HG03354 (cell line): ENCODE measurements around the gene SNX7.

Source experiments
- ATAC-seq: cut with Tn5 transposase; IDR thresholded peaks from one replicate; pipeline ENCODE4 v1.9.1; 2021; ENCODE audit warnings: mild to moderate bottlenecking; ENCODE audit not compliant: unreplicated experiment, poor library complexity, severe bottlenecking

SNX7 gene

DNA sequence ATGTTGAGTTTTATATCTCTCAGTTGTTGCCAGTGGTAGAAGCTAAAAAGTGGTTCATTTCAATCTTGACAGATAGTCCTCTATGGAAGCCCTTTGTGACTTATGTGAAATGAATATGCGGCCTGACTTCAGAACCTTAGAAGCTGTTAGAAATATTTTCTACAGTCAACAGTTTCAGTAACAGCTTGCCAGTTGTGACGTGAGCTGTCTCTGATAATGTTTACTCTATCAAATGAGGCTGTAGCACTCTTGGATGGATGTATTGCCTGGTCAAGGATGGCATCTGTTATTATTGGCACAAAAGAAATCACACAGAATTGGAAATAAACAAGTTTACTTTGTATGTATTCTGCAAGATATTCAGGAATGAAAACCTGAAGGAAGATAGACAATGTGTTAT lies 31.9 kb downstream of the SNX7 start:
- no peak for ATAC-seq

DNA sequence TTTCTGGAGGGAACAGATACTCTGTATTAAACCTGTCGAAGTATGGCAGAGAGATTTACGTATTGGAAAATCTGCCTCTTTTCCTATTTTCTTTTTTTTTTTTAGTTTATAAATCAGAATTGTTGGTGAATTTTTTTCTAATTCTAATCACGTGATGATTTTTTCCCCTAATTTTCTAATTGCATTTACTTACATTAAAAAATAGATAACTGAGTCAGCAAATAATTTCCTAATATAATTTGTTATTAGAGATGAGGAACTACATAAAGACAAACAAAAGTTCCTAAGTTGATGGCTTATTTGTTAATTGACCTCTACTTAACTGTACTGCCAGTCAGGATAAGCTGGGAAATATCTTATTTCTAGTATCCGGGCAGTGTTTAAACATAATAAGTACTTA lies 34.6 kb downstream of the SNX7 start:
- no peak for ATAC-seq

DNA sequence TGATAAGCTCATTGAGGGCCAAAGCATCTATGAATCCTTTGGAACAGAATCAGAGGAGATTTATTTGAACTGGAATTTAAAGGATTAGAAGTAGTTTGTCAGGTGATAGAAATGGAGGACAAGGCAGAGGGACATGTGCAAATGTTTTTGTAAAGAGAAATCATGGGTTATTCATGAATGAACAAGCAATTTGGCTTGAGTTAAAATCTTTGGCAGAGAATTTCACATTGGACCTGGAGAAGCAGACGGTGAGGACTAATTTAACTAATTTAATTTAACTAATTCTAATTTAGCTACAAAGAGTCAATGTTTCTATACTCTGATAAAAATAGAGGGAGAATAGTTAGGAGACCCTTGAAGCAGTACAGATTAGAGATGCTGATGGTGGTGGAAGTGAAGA lies 36.3 kb downstream of the SNX7 start:
- ATAC-seq = no peak

DNA sequence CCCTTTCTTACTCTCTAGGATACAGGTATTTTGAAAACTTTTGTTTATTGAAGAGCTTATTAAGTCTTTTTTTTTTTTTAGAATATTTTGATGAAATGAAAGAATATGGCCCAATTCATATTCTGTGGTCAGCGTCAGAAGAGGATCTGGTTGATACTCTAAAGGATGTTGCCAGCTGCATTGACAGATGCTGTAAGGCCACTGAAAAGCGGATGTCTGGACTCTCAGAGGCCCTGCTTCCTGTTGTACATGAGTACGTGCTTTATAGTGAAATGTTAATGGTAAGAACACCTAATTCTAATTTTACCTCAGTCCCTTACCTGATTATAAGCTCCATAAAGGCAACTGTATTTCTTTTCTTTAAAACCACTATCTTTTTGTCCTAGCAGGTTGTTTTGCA lies 37.1 kb downstream of the SNX7 start:
- no peak for ATAC-seq

DNA sequence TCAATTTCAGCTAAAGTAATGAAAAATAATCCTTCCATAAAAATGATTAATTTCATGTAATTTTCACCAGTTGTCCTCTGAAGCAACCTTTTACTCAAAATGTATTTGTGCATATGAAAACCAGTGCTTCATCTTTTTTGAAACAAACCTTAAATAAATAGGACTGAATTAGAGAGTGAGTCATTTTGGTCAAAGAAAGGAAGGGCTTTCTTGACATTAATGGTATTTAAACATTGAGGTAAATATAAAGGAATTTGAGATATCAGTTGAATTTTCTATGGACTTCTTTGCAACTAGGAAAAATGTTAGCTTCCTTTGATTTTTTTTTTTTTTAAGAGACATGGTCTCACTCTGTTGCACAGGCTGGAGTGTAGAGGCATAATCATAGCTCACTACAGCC lies 38.7 kb downstream of the SNX7 start:
- no peak for ATAC-seq

DNA sequence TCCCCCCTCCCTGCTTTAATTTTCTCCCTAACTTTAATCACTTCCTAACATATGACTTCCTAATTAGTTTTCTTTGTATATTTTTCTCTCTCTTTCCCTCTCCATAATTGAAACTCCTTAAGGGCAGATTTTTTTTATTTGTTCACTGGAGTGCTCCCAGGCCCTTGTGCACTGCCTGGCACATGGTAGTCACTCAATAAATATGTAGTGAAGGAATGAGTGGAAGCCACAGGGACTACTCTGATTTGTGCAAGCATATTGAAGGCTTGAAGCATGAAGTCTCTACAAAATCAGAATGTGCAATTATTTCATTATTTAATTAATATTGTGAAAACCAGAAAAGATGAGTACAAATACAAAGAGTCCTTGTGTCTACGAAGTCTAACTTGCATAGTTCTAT lies 41.5 kb downstream of the SNX7 start:
- ATAC-seq = no peak

DNA sequence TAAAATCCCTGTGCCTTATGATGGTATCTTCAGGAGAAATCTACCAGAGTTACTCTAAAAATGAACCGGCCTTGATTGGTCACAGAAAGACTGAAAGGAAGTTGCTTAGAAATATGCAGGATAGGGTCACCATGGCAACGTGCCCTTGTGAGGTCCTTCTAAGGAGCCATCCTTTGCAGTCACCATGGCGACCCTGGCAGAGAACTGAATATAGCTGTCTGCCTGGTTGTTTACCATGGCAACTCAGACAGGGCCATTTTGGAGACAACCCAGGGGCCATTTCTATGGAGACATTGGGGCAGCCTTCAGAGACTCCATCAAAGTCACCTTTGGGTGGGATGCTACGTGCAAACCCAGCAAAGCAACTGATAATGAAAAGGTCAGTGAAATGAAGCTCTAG lies 43.0 kb downstream of the SNX7 start:
- no peak for ATAC-seq

DNA sequence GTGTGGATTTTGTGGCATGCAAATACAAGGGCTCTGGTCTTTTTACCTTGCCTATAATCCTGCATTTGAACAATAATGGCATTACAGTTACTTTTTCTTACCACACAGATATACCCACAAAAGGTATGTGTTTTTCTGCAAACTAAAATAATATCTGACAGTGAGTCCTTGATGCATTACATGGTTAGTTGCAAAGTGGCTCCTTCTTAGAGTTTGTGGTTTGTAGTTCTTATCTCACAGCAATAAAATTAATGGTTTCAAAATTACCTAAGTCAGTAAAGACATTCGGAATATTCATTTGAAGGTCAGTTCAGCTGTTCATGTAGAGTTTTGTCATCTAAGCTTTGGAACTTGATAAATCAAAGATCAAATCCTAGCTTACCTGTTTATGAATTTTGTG lies 43.5 kb downstream of the SNX7 start:
- no peak for ATAC-seq

DNA sequence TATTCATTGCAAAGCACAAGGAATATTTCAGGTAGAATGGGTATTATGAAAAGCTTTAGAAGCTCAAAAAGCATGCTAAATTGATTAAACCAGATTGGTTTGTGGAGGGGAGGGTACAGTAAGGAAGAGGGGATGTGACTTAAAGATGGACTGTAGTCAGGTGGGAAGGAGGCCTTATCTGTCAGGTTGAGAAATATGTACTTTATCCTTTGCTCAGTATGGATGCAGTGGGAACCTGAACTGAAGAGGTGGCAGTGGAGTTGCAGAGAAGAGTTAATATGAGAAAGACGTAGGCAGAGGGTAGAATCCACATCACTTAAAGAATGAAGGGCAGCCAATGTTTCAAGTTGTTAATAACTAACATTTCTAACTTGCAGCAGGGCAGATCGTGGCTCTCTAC lies 44.1 kb downstream of the SNX7 start:
- ATAC-seq = no peak

DNA sequence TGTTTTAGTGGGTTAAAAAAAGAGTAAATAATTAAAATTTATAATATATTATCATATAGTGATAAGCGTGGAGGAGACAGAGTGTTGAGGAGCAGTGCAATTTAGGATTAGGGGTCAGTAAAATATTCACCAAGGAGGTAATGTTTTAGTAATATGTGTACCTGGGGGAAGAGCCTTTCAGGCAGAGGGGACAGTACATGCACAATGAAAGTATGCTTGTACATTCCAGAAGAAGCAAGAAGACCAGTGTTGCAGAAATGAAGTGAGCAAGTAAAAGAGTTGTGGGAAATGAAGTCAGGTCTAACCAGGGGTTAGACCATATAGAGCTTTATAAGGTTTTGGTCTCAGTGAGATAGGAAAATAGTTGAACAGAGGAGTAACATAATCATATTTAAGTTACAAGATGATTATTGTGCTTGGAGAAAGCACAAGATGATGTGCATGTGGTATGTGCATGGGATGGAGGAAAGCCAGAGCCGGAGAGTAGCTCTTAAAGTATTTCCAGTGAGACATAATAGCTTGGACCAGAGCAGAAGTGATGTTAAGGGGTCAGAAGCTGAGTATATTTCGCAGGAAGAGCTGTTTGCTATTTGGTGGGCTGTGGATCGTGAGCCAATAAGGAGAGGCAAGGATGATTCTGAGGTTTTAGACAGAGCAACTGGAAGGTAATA lies 44.8 kb downstream of the SNX7 start:
- ATAC-seq = no peak

DNA sequence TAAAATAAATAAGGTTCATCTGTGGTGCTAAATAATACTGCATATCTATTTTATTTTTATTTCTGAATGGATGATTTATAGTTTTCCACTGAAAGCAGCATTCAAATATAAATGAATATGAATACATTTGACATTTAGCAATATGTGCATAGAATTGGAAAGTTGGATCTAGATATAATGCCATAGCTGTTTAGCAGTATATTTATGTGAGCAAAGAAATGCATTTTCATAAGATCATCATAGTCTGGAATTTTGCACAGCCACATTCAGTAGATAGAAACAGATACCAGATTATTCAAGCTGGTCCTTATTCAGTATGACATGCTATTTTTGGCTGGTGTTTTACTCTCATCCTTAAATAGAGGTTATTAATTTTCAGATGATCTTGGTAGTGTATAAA lies 46.0 kb downstream of the SNX7 start:
- ATAC-seq = no peak

DNA sequence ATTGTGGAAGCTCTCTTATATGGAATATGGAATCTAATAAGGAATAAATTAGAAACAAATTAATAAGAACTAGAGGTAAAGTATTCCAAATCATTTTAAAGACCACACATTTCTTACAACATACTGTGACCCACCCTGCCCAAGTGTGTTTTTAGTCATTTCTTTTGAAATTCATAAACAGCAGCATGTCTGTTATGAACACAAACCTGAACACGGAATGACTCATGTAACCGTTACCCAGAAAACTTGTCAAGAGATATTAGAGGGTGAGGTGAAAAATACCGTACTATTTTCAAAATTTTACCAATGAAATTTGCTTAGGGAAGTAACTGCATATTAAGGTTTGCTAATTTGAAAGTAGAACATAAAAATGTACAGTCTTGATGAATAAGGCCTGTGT lies 48.4 kb downstream of the SNX7 start:
- ATAC-seq = no peak

DNA sequence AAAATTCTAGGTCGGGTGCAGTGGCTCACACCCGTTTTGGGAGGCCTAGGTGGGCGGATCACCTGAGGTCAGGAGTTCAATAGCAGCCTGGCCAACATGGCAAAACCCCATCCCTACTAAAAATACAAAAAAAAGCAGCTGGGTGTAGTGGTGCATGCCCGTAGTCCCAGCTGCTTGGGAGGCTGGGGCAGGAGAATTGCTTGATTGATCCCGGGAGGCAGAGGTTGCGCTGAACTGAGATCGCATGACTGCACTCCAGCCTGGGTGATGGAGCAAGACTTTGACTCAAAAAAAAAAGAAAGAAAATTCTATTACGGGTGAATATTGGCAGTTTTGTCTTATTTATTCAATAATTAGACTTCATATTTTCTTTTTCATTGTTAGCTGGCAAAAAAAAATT lies 62.1 kb downstream of the SNX7 start:
- no peak for ATAC-seq

DNA sequence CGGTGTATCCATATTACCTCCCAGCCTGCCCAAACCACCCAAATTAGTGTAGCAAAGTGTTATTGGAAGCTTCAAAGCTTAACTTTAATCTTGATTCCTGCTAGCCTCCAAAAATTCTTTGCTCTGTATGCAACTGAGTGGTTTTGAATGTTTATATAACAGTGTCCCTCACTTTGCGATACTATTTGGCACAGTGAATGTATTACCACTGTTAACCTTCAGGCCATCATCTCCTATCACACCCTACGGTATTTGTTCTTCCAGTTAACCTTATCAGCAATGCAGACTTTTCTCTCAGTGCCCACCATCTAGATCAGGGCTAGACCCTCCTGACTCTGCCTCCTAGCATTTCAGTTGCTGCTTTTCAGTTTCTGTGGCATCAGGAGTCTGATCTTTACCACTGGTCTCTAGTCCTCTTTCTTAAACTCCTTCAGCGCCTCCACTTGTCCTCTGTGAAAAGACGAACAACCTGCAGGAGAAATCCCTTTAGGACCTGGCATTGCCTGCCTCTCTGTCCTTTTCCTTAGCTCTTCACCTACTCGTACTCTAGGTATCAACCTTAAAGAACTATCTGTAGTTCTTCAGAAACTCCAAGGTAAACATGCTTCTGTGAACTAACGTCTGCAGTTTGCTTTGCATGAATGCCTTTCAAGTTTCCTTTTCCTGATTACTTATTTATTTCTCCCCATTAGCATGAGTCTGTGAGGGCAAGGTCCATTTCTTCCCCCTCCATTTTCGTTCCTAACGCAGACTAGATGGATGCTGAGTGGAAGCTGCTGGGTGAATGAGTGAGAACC lies 71.7 kb downstream of the SNX7 start:
- ATAC-seq = no peak

DNA sequence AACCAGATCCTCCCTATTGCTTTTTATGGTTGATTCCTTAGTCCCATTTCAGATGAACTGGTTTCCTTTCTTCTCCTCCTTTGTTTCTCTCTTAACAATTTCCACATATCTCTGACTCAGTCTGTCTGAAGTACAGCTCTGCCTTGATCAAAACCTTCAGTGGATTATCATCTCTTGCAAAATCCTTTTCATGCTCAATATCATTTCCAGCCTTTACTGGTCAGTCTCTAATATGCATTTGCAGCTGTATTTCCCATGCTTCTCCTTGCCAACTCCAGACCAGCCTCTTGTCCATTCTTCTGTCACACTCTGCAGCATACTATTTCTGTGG lies 72.2 kb downstream of the SNX7 start:
- ATAC-seq = no peak

DNA sequence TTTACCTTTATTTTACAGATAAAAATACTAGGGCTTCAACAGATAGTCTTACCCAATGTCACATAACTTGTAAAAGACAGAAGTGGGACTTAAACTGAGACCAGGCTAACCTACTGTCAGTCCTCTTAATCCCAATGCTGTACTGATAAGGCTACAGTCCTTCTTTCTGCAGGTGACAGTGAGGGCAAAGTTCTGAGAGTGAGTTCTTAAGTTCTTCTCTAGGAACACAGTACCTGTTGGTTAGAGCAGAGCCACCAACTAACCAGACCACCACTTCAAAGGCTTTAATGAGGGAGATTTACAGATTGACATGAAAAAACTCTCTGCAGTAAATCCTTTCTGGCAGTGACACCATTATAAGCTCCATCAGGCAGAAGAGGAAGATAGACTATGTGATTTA lies 74.2 kb downstream of the SNX7 start:
- no peak for ATAC-seq

DNA sequence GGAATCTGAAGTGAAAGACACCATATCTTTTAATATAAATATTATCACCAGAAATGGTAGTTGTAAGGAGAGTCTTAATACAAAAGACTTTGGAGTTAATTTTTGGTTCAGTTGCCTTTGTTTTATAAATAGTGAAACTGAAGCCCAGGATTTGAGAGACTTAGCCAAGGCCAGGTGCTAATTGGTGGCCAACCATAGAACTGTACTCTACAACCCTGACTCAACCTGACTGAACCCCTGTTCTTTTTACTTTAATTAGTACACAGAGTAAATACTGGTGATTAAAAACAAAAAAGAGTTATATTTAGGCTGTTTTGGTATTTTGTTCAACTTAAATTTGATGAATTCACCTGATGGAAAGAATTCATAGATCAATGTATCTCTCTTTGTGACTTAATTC lies 76.3 kb downstream of the SNX7 start:
- no peak for ATAC-seq

DNA sequence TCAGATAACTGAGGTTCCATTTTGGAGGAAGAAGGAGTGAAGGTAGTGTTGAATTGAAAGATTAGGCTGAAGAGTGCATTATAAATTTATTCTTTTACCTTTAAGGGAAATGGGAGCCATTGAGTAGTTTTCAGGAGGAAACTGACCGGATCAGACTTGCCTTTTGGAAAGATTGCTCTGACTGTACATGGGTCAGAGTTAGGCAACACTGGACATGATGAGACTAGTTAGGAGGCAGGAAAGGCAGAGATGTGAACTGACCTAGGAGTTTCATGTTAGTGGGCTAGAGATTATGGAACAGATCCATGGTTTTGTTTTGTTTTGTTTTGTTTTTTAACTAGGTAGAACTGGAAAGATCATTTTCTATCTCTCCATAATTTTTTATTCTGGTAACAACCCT lies 78.2 kb downstream of the SNX7 start:
- no peak for ATAC-seq

DNA sequence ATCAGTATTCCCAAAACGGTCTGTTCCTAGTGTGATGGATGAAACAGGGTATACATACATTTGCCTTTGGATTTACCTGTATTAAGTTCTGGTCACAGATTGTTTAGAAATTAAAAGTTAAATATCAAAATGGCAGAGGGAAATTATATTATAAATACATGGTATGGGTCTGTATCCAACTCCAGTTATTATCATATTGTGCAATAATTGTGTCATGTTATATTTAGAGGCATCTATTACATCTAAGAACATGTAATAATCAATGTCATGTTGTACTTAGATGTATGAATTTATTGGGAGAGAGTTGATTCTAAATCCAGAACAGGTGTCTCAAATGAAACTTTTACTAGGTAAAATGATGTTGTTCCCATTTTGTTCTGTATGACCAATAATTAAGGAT lies 79.6 kb downstream of the SNX7 start:
- ATAC-seq = no peak

DNA sequence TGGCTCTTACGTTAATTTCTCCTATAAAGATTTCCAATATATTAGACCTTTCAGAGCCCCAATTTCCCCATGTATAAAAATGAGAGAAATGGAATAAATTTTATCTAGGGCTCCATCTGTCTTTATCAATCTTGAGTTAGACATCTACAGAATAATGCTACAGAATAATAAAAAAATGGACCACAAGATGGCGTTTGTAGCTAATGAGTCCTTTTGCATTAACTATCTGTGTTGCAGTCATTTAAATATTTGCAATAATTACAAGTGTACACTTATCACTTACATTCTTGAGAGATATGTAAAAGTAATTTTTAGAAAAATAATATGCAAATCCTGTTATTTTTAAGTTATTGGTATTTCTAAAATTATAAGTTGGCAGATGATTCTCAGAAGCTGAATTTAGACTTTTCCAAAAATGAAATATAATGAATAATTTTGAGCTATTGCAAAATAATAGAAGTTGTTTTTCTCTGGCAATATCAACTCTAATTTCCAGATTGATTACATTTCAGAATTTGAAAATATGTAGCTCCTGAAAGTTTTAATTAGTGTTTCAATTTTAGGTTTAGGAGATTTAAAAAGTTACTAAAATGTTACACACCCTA lies 87.7 kb downstream of the SNX7 start:
- no peak for ATAC-seq

DNA sequence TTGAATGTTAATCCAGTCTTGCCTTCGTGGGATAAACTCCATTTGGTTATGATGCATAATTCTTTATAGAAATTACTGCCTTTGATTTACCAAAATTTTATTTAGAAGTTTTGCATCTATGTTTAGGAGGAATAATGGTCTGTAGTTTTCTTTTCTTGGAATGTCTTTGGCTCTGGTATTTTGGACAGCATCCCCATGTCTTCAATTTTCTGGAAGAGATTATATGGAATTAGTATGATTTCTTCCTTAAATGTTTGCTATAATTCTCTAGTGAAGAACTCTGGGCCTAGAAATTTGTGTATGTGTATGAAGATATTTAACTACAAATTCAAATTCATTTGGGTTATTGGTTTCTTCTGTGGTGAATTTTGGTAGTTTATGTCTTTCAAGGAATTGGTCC lies 92.7 kb downstream of the SNX7 start:
- no peak for ATAC-seq
